Liver (tissue), 9 donors: ENCODE data around the gene ABHD12B. TPM values are rescaled to one million over a fixed set of nuclear protein-coding genes. Genes with fewer than 3 reads are reported as not detected.

Experiments used
- DNase-seq: peaks from one replicate; pipeline ENCODE4 v3.0.0-alpha.2; 2017; ENCODE audit warnings: low spot score
- H3K27ac ChIP-seq, 2 donors: one replicate each; pipeline ENCODE4 v1.7.0; 2013; ENCODE audit warnings: inconsistent platforms in 2 of 2, low read length in 2 of 2, control low read depth in 1 of 2, low read depth in 1 of 2, mild to moderate bottlenecking in 1 of 2
- H3K27me3 ChIP-seq, 4 donors: one replicate each; pipeline versions ENCODE4 v1.6.1 to v1.7.0; 2013; ENCODE audit warnings: low read length in 3 of 4, inconsistent platforms in 1 of 4, mild to moderate bottlenecking in 1 of 4, moderate library complexity in 1 of 4; ENCODE audit not compliant: control insufficient read depth in 4 of 4, insufficient read depth in 4 of 4
- H3K36me3 ChIP-seq, 4 donors: one replicate each; pipeline versions ENCODE4 v1.6.1 to v1.7.0; 2013; ENCODE audit warnings: low read length in 3 of 4, mild to moderate bottlenecking in 3 of 4, low read depth in 1 of 4, moderate library complexity in 1 of 4; ENCODE audit not compliant: control insufficient read depth in 4 of 4, insufficient read depth in 3 of 4
- H3K4me1 ChIP-seq, 4 donors: one replicate each; pipeline versions ENCODE4 v1.6.1 to v1.7.0; 2013; ENCODE audit warnings: low read length in 3 of 4, mild to moderate bottlenecking in 3 of 4, moderate library complexity in 1 of 4; ENCODE audit not compliant: control insufficient read depth in 4 of 4, insufficient read depth in 4 of 4
- H3K4me3 ChIP-seq, 3 donors: one replicate each; pipeline versions ENCODE4 v1.6.1 to v1.7.0; 2013; ENCODE audit warnings: low read length in 3 of 3, control low read depth in 1 of 3, low read depth in 1 of 3, mild to moderate bottlenecking in 1 of 3
- H3K9ac ChIP-seq, 2 donors: one replicate each; pipeline ENCODE4 v1.7.0; 2013; ENCODE audit warnings: low read length in 2 of 2, mild to moderate bottlenecking in 2 of 2, moderate library complexity in 2 of 2, control low read depth in 1 of 2, low read depth in 1 of 2
- H3K9me3 ChIP-seq, 4 donors: one replicate each; pipeline versions ENCODE4 v1.6.1 to v1.7.0; 2013; ENCODE audit warnings: low read length in 3 of 4; ENCODE audit not compliant: control insufficient read depth in 4 of 4
- ATF3 ChIP-seq: IDR thresholded peaks from 2 replicates; pipeline ENCODE4 v1.6.1; 2016; ENCODE audit warnings: antibody characterized with exemption
- CTCF ChIP-seq: fragments of 150-350 bp; IDR thresholded peaks from 2 replicates; pipeline ENCODE4 v1.5.1; 2017; ENCODE audit warnings: improper control_type of control experiment, low read depth, low read length; ENCODE audit not compliant: missing input control
- EGR1 ChIP-seq, 2 donors: IDR thresholded peaks; 2 replicates each; pipeline ENCODE4 v1.6.1; 2016 to 2018; ENCODE audit warnings: antibody characterized with exemption in 2 of 2, low read depth in 2 of 2
- FOXA1 ChIP-seq: IDR thresholded peaks from 2 replicates; pipeline ENCODE4 v1.6.1; 2016; ENCODE audit warnings: antibody characterized with exemption
- FOXA2 ChIP-seq: IDR thresholded peaks from 2 replicates; pipeline ENCODE4 v1.6.1; 2016; ENCODE audit warnings: antibody characterized with exemption
- GABPA ChIP-seq, 2 donors: IDR thresholded peaks in 1 of 2; conservative IDR thresholded peaks in 1 of 2; 2 replicates each; pipeline ENCODE4 v1.6.1; 2016; ENCODE audit warnings: antibody characterized with exemption in 2 of 2, mild to moderate bottlenecking in 1 of 2, moderate library complexity in 1 of 2
- JUND ChIP-seq, 2 donors: IDR thresholded peaks; 2 replicates each; pipeline ENCODE4 v1.6.1; 2016; ENCODE audit warnings: antibody characterized with exemption in 2 of 2
- RXRA ChIP-seq, 2 donors: IDR thresholded peaks; 2 replicates each; pipeline ENCODE4 v1.6.1; 2017 to 2018; ENCODE audit warnings: antibody characterized with exemption in 2 of 2, mild to moderate bottlenecking in 1 of 2
- SP1 ChIP-seq: IDR thresholded peaks from 2 replicates; pipeline ENCODE4 v1.6.1; 2018; ENCODE audit warnings: antibody characterized with exemption, mild to moderate bottlenecking
- TAF1 ChIP-seq: conservative IDR thresholded peaks from 2 replicates; pipeline ENCODE4 v1.6.1; 2016; ENCODE audit warnings: antibody characterized with exemption, mild to moderate bottlenecking
- YY1 ChIP-seq: IDR thresholded peaks from 2 replicates; pipeline ENCODE4 v1.6.1; 2016; ENCODE audit warnings: antibody characterized with exemption, mild to moderate bottlenecking
- ZBTB33 ChIP-seq: IDR thresholded peaks from 2 replicates; pipeline ENCODE4 v1.6.1; 2016; ENCODE audit warnings: antibody characterized with exemption
- WGBS: extraction: QIAGEN DNeasy Blood & Tissue Kit; methylation state at CpG from one replicate; pipeline ENCODE4 v1.1.7; 2013; 5-methylcytosine and 5-hydroxymethylcytosine counted together
- polyA plus RNA-seq, 2 donors: library from polyadenylated mRNA; stranded (reverse) in 1 of 2; unstranded in 1 of 2; fragments of 200-250 nt in 1 of 2; fragments of >200 nt in 1 of 2; fragmentation: Nextera tagmentation in 1 of 2; extraction: Ambion mirVana in 1 of 2; gene quantifications; one replicate each; pipeline versions ENCODE4 v1.2.1 to v1.2.3, GENCODE V29; 2013 to 2015
- total RNA-seq, 2 donors: library from RNA; depleted of rRNA; stranded (reverse); fragments of >200 nt; gene quantifications; one replicate each; pipeline ENCODE4 v1.2.3, GENCODE V29; 2014
- TF ChIP-seq, protein P1 (sequence below): IDR thresholded peaks from 2 replicates; pipeline ENCODE4 v1.6.1; 2016; ENCODE audit warnings: antibody characterized with exemption, mild to moderate bottlenecking
- donor health status: healthy.
- donor health status: healthy.
- donor health status: healthy.
- donor health status: healthy.
- donor health status: healthy.

The ABHD12B gene
- total and polyA plus RNA-seq, 4 donors, result 0.09 to 0.58 TPM; not detected in 2

DNA sequence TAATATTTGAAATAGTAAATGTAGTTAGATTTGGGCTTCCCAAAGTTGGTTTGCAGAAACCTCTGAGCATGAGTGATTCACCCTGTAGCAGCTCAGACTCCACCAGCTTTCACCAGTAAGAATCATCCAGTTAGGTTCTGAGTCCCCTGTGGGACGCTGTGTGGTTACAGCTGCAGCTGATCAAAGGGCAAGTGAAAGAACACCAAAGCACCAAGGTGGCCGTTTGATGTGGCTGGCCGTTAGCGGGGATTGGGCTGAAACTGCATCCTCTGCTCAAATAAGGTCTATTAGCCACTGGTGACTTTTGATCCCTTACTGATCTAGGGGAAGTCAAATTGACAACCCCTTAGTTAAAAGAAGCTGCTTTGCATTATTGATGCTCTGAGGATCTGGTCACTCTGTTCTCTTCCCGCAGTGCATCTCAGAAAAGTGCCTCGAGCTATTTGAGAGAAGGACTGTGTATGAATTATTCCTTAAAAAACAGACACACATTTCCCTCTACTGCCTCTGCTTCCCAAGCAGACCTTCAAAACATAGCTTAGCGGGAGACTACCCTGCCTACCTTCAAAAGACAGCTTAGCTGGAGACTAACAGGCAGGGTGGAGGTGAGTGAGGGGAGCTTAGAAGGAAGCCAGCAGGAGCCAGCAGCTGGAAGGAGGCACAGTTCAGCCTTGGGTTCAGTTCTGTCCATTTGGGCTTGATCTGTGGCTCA is 3.7 kb downstream of the ABHD12B start:
- H3K27ac ChIP-seq, result no peak overlapping the region
- WGBS, result 33% methylated on average over 7 of the region's 7 CpGs
- H3K27me3 ChIP-seq, result peaks cover 0 to 7% (median 5%) of the 10 kb centered on the region in 4 donors

DNA sequence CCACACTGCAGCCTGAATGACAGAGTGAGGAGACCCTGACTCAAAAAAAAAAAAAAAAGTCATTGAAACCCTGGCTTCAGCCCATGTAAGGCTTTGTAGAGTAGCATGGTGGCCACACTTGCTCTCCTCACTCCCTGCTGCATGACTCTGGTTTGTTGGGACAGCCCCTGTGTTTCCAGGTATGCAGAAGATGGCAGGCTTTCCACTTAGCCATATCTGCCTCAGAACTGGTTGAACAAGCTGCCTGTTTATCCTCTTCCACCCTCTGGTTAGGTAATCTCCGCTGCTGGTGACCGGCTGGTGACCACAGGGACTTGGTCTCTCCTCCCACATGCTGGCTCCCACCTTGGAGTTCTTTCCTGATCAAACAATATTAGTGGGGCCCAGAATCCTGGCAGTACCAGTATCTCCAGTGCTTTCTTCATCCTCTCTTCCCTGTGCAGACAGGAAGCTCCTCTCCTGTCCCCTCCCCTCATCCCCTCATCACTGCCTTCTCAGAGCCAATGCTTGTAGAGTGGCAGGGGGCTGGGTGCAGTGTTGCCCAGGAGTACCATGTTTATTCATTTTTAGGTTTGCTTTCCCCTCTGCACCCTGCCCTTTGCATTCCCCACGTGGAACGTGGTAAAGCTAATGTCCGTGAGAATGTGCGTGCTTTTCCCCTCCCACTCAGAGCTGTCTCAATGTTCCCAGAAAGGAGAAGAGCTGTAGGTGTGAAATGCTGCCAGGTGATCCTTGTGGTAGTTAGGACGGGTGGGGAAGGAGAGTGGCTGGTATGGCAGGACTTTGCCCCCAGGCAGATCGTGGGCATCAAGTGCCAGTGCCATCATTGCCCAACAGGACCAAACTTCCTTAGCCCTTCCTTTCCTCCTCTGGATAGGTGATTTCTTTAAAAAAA is 11.3 kb downstream of the ABHD12B start:
- WGBS, result 73% methylated on average over 8 of the region's 8 CpGs
- no peaks in the 10 kb centered on the region for H3K4me1 ChIP-seq
- H3K9me3 ChIP-seq, result no peaks in the 10 kb centered on the region
- H3K27me3 ChIP-seq, result no peaks in the 10 kb centered on the region
- no peak overlapping the region for H3K27ac ChIP-seq
- no peak overlapping the region for H3K4me3 ChIP-seq
- no peak for TF ChIP-seq SP1
- TF ChIP-seq FOXA1, result no peak
- no peak for TF ChIP-seq RXRA (IDR thresholded peaks at IDR 0.05)
- no peak for TF ChIP-seq YY1
- no peak for TF ChIP-seq ZBTB33
- TF ChIP-seq, protein P1, sequence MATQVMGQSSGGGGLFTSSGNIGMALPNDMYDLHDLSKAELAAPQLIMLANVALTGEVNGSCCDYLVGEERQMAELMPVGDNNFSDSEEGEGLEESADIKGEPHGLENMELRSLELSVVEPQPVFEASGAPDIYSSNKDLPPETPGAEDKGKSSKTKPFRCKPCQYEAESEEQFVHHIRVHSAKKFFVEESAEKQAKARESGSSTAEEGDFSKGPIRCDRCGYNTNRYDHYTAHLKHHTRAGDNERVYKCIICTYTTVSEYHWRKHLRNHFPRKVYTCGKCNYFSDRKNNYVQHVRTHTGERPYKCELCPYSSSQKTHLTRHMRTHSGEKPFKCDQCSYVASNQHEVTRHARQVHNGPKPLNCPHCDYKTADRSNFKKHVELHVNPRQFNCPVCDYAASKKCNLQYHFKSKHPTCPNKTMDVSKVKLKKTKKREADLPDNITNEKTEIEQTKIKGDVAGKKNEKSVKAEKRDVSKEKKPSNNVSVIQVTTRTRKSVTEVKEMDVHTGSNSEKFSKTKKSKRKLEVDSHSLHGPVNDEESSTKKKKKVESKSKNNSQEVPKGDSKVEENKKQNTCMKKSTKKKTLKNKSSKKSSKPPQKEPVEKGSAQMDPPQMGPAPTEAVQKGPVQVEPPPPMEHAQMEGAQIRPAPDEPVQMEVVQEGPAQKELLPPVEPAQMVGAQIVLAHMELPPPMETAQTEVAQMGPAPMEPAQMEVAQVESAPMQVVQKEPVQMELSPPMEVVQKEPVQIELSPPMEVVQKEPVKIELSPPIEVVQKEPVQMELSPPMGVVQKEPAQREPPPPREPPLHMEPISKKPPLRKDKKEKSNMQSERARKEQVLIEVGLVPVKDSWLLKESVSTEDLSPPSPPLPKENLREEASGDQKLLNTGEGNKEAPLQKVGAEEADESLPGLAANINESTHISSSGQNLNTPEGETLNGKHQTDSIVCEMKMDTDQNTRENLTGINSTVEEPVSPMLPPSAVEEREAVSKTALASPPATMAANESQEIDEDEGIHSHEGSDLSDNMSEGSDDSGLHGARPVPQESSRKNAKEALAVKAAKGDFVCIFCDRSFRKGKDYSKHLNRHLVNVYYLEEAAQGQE, result no peak
- no peak for TF ChIP-seq JUND (IDR thresholded peaks at IDR 0.05)
- no peak for TF ChIP-seq ATF3
- TF ChIP-seq CTCF, result no peak
- no peak for TF ChIP-seq FOXA2
- no peak for TF ChIP-seq GABPA (IDR thresholded peaks at IDR 0.05 in 1 of 2, conservative IDR thresholded peaks at IDR 0.05 in 1 of 2)
- TF ChIP-seq EGR1 (IDR thresholded peaks at IDR 0.05; ENCODE audit: low read depth in 2 of 2), result no peak
- H3K9ac ChIP-seq, result no peak overlapping the region
- no peak for DNase-seq
- peaks cover 0 to 3% (median 0%) of the 10 kb centered on the region in 4 donors for H3K36me3 ChIP-seq

More for the DNA sequence above, 3.7 kb downstream of the ABHD12B start:
- no peak overlapping the region for H3K9ac ChIP-seq
- DNase-seq, result no peak
- no peak overlapping the region for H3K4me3 ChIP-seq
- peaks cover 0 to 5% (median 2%) of the 10 kb centered on the region in 4 donors for H3K4me1 ChIP-seq
- no peaks in the 10 kb centered on the region for H3K9me3 ChIP-seq
- TF ChIP-seq ATF3 (no peak), FOXA1 (no peak), YY1 (no peak), TAF1 (no peak)
- TF ChIP-seq, protein P1, result no peak
- H3K36me3 ChIP-seq, result no peaks in the 10 kb centered on the region
